AG08396 (cell line): Measurements from ENCODE around the gene PCIF1.
A peak's percentile ranks its signal among the peaks of the same experiment; 100 is the strongest.
"Not testable (repeated sequence)": the region's sequence is repeated elsewhere in the genome, so short reads cannot be mapped to it uniquely, and the experiment has no call there.

ENCODE experiments used
- DNase-seq: peaks from one replicate; pipeline ENCODE4 v3.0.0; 2012; ENCODE audit warnings: low spot score, mixed read lengths

PCIF1 gene

DNA sequence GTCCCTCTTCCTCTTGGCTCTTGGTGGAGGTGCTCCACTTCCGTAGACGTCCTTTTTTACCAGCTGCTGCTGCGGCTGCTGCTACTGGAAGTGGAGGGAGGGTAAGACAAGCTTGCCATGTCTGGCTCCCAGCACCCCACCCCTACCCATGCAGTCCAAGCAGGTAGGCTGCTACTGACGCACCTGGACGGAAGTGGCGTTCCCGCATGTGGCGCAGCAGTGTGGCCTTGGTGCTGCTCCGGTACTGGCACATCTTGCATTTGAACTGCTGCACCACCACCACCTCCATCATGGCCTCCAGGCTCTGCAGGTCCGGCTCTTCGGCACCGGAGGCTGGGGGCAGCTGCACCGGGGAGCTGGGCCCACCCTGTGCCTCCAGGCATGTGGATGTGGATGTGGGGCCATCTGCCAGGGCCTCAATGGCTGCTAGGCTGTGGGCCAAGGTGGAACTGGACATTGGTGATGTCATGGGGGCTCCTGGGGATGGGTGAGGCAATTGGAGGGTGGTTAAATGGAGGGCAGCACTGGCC lies 33.1 kb downstream of the PCIF1 start:
- no peak for DNase-seq

GRCh38 chr20:45968081-45968671 lies 33.7 kb downstream of the PCIF1 start:
- no peak for DNase-seq

- DNase-seq: no peak
These were observed 34.6 kb downstream of the PCIF1 start for GRCh38 chr20:45968801-45969711.

- peak; percentile 79 for DNase-seq
These were observed 35.5 kb downstream of the PCIF1 start for GRCh38 chr20:45969712-45970634.

DNA sequence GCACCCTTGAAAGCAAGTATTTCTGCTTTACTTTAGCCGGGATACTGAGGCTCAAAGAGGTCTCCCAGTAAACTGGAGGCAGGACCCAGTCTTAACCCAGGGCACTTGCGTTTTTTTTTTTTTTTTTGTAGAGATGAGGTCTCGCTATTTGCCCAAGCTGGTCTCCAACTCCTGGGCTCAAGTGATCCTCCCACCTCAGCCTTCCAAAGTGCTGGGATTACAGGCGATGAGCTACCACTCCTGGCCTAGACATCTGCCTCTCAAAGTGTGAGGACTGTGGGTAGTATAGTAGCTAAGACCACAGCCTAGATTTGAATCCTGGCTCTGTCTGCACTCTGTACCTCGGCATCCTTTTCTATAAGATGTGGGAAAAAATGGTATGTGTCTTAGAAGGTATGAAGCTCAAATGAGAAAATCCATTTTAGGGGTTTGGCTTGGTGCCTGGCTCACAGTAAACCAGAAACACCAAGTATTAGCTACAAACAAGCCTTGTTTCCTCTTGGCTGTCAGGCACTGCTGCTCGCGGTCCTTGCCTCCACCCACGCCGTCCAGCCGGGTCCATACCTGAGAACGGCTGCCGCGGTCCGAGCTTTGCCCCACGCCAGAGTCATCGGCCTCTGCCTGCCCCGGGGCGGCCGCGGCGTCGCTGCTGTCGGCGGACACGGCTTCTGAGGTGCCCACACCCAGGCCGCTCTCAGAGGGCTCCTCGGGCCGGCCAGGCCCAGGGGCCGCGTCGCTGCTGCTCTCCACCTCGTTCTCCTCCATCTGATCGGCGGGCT lies 36.4 kb downstream of the PCIF1 start:
- peak; percentile 52 for DNase-seq

GRCh38 chr20:45971425-45971674 lies 36.9 kb downstream of the PCIF1 start:
- no peak for DNase-seq

DNA sequence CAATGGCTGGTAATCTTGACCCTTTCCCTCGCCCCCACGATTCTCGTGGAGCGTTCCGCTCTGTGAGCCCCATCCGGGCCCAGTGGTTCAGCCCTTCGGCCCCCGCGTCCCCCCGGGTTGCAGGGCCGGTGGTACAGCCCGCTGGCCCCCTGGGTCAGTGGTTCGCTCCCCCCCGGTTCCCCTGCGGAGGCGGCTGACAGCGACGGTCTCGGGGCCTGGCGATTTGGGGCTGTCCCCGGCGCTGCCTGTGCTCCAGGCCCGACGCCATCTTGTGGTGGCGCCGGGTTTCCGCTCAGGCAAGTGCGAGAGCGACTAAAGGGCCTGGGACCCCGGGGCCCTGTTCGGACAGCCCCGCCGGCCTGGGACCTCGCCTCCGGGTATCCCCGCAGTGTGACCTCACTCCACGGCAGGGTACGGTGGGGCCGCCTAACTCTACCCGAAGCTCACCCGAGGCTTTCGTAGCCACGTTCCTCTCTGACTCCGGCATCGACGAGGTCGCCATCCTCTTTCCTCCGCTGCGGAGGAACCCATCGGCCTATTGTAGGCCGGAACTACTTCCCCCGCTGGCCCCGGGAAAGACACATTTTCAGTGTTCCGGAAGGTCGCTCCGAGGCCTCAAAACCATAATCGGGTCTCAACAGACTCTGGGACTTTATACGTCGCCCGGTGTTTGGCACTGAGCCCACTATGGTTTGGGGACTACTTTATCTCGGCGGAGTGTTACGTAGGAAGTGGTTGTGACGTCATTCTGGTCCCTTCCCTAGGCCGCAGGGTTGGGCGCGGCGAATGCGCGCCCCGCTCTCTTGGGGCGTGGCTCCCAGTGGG lies 37.4 kb downstream of the PCIF1 start, which contains the start of gene ZNF335:
Gene ZNF335 (minus strand): TSS at position 529 of the 825 bp plus-strand sequence. CDS start 793 bp downstream, outside the sequence.
- peak; percentile 99 for DNase-seq

GRCh38 chr20:45972500-45973183 lies 38.2 kb downstream of the PCIF1 start:
- DNase-seq: peak; percentile 99

GRCh38 chr20:45974896-45975565 lies 40.5 kb downstream of the PCIF1 start:
- no peak for DNase-seq

DNA sequence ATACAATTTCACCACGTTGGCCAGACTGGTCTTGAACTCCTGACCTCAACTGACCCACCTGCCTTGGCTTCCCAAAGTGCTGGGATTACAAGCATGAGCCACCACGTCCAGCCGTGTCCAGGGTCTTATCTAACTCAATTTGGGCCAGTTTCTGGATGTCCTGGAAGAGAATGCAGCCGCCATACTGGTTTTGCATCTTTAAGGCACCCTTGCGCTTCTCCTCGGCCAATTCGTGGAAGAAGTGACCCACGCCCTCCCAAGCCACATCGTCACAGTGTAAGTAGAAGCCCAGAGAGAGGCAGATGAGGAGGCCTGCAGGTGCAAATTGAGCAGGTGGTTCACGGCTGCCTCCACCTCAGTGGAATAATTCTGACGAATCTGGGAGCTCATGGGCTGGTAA lies 41.2 kb downstream of the PCIF1 start:
- DNase-seq: no peak

- no peak for DNase-seq
These were observed 41.6 kb downstream of the PCIF1 start for GRCh38 chr20:45976086-45976485.

DNA sequence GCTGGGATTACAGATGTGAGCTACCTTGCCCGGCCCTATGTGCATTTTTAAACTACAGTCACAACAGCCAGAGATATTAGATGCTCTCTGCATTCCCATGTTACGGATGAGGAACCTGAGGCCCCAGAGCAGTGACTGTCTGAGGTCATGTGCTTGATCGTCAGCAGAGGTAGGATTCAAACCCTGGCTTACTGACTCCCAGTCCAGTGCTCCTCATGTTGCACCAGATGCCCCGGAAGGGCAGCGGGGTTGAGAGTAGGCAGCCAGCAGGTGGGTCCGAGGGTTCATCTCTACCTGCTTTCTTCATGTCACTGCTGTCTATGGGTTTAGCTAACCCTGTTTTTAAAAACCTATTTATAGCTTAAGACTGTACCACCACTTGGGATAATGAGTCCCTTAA lies 46.8 kb downstream of the PCIF1 start:
- DNase-seq: no peak

- DNase-seq: no peak
These were observed 48.8 kb downstream of the PCIF1 start for GRCh38 chr20:45983279-45983743.

GRCh38 chr20:45985573-45985972 lies 51.1 kb downstream of the PCIF1 start:
- DNase-seq: no peak

DNA sequence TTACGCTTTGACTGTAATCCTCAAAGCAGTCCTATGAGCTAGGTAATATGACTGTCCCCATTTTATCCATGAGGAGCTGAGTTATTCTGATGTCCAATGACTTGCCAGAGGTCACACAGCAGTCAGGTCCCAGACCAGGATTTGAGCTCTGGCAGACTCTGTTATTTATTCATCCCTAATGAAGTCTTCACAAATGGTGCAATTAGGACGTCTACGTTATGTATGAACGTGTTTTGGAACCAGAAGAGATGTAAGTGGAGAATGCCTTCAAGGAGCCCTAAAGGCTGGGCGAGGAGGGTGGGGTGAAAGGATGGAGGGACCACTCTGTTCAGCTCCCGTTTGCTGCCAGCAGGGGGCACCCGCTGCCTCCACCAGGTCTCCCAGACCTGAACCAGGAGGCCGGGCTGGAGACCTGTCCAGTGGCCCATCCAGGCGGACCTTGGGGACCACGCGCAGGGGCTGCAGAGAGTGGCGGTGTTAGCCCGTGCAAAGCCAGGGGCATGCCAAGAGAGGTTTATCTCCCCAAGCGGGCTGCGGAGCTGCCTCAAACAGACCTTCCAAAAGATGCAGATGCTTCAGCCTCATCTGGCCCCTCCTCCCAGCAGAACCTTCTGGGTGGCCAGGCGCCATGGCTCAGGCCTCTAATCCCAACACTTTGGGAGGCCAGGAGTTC lies 52.8 kb downstream of the PCIF1 start:
- DNase-seq: peak; percentile 79

DNA sequence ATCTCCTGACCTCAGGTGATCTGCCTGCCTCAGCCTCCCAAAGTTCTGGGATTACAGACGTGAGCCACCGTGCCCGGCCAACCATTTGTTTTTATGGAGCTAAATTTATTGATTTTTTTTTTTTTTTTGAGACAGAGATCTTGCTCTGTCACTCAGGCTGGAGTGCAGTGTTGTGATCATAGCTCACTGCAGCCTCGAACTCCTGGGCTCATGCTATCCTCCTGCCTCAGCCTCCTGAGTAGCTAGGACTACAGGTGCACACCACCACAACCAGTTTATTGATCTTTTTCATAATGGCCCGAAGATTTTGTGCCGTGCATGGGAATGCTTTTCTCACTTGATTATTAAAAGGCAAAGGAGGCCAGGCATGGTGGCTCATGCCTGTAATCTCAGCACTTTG lies 54.3 kb downstream of the PCIF1 start:
- DNase-seq: not testable (repeated sequence)

- no peak for DNase-seq
These were observed 57.1 kb downstream of the PCIF1 start for GRCh38 chr20:45991616-45992015.

GRCh38 chr20:45993197-45993951 lies 58.9 kb downstream of the PCIF1 start:
- no peak for DNase-seq
